Body of pancreas (tissue), 4 donors: ENCODE results near the gene TENM3.

Source experiments
- POLR2A ChIP-seq, 3 donors: fragments of 450-650 bp; IDR thresholded peaks; one replicate each; pipeline ENCODE4 v1.6.1; 2016; ENCODE audit warnings: antibody characterized with exemption in 3 of 3, mild to moderate bottlenecking in 2 of 3
- TF ChIP-seq, protein P1 (sequence below), 7 experiments: fragments of 450-650 bp in 4 of 7; fragments of 200-600 bp in 3 of 7; sonication (generic) in 3 of 7; IDR thresholded peaks; one replicate each; pipeline ENCODE4 v1.5.1; 2016 to 2019; ENCODE audit warnings: antibody characterized with exemption in 7 of 7

DNA sequence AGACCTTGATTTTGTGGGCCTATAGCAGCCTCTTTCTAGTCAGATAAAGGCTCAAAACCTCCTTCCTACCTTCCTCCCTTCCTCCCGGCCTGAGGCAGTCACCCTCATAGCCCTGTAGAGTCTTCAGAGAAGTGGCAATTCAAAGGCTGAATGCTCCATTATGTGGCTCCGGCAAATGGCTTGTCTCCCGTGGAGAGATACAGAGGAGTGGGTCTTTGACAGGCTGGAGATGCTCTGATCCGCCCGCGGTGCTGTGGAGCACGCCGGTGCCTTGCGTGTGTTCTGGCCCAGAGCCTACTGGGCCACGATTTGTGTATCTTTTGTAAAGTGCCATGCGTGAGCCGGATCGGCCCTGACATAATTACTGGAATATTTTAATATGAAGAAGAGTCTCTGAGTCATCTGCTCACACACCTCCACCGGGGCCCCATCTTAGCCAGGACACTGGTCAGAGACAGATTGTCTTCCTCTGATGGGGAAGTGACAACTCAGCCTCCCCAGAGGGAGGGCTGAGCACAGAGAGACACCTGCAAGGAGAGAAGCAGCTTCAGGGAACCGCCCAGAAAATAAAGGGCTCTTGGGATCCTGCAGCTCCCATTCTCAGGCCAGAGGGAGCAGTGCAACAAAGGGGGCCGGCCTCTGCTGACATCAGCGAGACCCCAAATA is 585.3 kb downstream of the TENM3 start:
- TF ChIP-seq POLR2A (IDR thresholded peaks at IDR 0.05) = no peak
- TF ChIP-seq, protein P1, sequence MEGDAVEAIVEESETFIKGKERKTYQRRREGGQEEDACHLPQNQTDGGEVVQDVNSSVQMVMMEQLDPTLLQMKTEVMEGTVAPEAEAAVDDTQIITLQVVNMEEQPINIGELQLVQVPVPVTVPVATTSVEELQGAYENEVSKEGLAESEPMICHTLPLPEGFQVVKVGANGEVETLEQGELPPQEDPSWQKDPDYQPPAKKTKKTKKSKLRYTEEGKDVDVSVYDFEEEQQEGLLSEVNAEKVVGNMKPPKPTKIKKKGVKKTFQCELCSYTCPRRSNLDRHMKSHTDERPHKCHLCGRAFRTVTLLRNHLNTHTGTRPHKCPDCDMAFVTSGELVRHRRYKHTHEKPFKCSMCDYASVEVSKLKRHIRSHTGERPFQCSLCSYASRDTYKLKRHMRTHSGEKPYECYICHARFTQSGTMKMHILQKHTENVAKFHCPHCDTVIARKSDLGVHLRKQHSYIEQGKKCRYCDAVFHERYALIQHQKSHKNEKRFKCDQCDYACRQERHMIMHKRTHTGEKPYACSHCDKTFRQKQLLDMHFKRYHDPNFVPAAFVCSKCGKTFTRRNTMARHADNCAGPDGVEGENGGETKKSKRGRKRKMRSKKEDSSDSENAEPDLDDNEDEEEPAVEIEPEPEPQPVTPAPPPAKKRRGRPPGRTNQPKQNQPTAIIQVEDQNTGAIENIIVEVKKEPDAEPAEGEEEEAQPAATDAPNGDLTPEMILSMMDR (IDR thresholded peaks at IDR 0.05) = no peak
